ENCODE results near the gene SAFB2. TPM values are rescaled to one million over a fixed set of nuclear protein-coding genes. Genes with fewer than 3 reads are reported as not detected.

Gene SAFB2
- total RNA-seq, 4 donors from 2014 or later, result 64.0 to 283 (median 124) TPM

DNA sequence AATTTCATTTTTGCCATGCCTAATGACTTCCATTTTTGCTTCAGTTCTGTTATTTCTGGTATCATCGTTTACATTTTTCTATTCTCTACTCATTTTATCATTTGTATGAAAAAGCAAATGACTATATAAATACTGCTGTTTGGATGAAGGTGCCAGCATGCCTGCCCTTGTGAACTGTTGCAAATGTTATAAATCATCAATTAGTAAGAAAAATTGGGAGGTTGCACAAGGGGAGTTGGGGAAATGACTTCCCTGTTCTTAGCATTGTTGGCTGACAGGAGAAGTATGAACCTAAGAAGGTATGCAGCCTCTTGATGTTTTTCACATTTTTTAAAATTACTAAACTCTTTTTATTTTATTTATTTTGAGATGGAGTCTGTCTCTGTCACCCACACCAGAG is 15.4 kb upstream of the SAFB2 start:
- H3K4me1 ChIP-seq, result peaks cover 0 to 28% (median 4%) of the 10 kb centered on the region in 4 donors
- intact Hi-C loops (cut with DNase I; ENCODE audit: low total_unique reads), result no loop called here
- no peak overlapping the region for H3K27ac ChIP-seq
- H3K9me3 ChIP-seq, result no peaks in the 10 kb centered on the region
- no peaks in the 10 kb centered on the region for H3K27me3 ChIP-seq
- TF ChIP-seq, protein P1, sequence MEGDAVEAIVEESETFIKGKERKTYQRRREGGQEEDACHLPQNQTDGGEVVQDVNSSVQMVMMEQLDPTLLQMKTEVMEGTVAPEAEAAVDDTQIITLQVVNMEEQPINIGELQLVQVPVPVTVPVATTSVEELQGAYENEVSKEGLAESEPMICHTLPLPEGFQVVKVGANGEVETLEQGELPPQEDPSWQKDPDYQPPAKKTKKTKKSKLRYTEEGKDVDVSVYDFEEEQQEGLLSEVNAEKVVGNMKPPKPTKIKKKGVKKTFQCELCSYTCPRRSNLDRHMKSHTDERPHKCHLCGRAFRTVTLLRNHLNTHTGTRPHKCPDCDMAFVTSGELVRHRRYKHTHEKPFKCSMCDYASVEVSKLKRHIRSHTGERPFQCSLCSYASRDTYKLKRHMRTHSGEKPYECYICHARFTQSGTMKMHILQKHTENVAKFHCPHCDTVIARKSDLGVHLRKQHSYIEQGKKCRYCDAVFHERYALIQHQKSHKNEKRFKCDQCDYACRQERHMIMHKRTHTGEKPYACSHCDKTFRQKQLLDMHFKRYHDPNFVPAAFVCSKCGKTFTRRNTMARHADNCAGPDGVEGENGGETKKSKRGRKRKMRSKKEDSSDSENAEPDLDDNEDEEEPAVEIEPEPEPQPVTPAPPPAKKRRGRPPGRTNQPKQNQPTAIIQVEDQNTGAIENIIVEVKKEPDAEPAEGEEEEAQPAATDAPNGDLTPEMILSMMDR (IDR thresholded peaks at IDR 0.05), result no peak
- TF ChIP-seq POLR2A (IDR thresholded peaks at IDR 0.05) (no peak), EP300 (IDR thresholded peaks at IDR 0.05; ENCODE audit: low read depth) (no peak), POLR2AphosphoS5 (IDR thresholded peaks at IDR 0.05) (no peak)
- WGBS, 2 donors (ENCODE audit: low coverage in 1 of 2), result 41 to 78% methylated on average over 1 of the region's 1 CpG
- H3K4me3 ChIP-seq, result no peak overlapping the region
- no peak for DNase-seq
- H3K36me3 ChIP-seq, result peaks cover 0 to 17% (median 2%) of the 10 kb centered on the region in 4 donors
- in situ Hi-C loops (cut with MboI; ENCODE audit: low pct_ligation_motif_present in 1 of 4, low pct_unique_long_range_greater_than_20kb in 1 of 4, low sequenced_read_pairs in 3 of 4), result no loop called here

DNA sequence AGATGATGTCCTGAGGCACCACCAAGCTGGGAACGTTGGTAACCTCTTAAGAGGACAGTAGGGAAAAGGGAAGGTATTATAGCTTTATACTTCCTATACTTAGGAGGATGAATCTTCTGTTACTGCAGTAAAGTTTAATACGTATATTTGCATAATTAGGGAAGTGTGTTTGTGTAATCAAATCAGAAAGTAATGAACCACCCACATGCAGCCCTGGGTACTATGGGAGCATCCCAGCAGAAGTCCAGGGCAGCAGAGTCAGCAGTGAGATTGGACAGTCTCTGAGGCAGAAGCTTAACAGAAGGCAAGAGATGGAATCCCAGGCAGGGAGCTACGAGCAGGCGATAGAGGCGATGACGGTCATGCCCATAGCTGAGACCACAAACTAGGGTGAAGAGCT is 12.9 kb upstream of the SAFB2 start:
- Histone ChIP-seq H3K4me3 (no peak overlapping the region), H3K36me3 (no peaks in the 10 kb centered on the region), H3K27me3 (no peaks in the 10 kb centered on the region), H3K9me3 (no peaks in the 10 kb centered on the region), H3K27ac (no peak overlapping the region), H3K4me1 (peaks cover 15 to 50% (median 19%) of the 10 kb centered on the region in 4 donors)
- no peak for DNase-seq
- TF ChIP-seq EP300 (IDR thresholded peaks at IDR 0.05; ENCODE audit: low read depth), result no peak
- TF ChIP-seq POLR2AphosphoS5 (IDR thresholded peaks at IDR 0.05), result no peak
- TF ChIP-seq, protein P1 (IDR thresholded peaks at IDR 0.05), result no peak
- in situ Hi-C loops (cut with MboI; ENCODE audit: low pct_ligation_motif_present in 1 of 4, low pct_unique_long_range_greater_than_20kb in 1 of 4, low sequenced_read_pairs in 3 of 4) (no loop called here), intact Hi-C loops (cut with DNase I; ENCODE audit: low total_unique reads) (no loop called here)
- WGBS, 2 donors (ENCODE audit: low coverage in 1 of 2), result 75 to 83% methylated on average over 2 to 6 of the region's 6 CpGs

DNA sequence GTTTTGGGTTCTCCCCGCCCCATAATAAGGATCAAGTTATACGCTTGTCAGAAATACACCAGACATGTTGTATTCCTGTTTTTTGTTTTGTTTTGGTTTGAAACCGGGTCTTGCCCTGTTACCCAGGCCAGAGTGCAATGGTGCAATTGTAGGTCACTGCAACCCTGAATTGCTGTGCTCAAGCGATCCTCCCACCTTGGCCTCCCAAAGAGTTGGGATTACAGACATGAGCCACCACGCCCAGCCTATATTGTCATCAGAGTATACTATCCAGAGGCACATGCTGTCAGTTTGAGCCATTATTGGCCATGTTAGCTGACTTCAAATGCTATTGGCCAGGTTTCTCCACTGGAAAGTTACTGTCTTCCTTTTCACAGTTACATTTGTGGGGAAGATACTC is 10.1 kb upstream of the SAFB2 start:
- DNase-seq, result peak; percentile 21
- Histone ChIP-seq H3K9me3 (no peaks in the 10 kb centered on the region), H3K4me1 (peaks cover 20 to 67% (median 36%) of the 10 kb centered on the region in 4 donors), H3K4me3 (no peak overlapping the region), H3K27me3 (no peaks in the 10 kb centered on the region), H3K36me3 (peaks cover 0 to 15% (median 2%) of the 10 kb centered on the region in 4 donors), H3K27ac (peak overlapping the region in 2 of 4 donors; percentile 5 to 61)
- in situ Hi-C loops (cut with MboI; ENCODE audit: low pct_ligation_motif_present in 1 of 4, low pct_unique_long_range_greater_than_20kb in 1 of 4, low sequenced_read_pairs in 3 of 4), result no loop called here
- WGBS, 2 donors (ENCODE audit: low coverage in 1 of 2), result 81 to 84% methylated on average over 3 to 5 of the region's 5 CpGs
- intact Hi-C loops (cut with DNase I; ENCODE audit: low total_unique reads), result no loop called here
- TF ChIP-seq, protein P1 (IDR thresholded peaks at IDR 0.05), result no peak
- TF ChIP-seq POLR2A (IDR thresholded peaks at IDR 0.05) (no peak), EP300 (IDR thresholded peaks at IDR 0.05; ENCODE audit: low read depth) (no peak), POLR2AphosphoS5 (IDR thresholded peaks at IDR 0.05) (no peak)

DNA sequence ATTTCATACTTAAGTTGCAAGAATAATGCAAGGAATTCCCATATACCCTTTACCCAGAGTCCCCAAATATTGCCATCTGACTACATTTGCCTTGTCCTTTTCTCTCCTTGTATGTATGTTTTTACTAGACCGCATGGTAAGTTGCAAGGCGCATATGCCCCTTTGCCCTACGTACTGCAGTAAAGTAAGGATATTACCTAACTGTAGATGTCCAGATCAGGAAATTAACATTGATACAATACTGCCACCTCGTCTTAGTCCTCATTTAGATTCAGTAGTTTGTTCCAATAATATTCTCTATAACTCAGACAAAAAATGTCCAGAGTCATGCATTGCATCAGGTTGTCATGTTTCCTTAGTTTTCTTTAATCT is 9.7 kb upstream of the SAFB2 start:
- intact Hi-C loops (cut with DNase I; ENCODE audit: low total_unique reads) (no loop called here), in situ Hi-C loops (cut with MboI; ENCODE audit: low pct_ligation_motif_present in 1 of 4, low pct_unique_long_range_greater_than_20kb in 1 of 4, low sequenced_read_pairs in 3 of 4) (no loop called here)
- Histone ChIP-seq H3K27me3 (no peaks in the 10 kb centered on the region), H3K4me3 (no peak overlapping the region), H3K4me1 (peaks cover 22 to 68% (median 40%) of the 10 kb centered on the region in 4 donors), H3K36me3 (peaks cover 0 to 20% (median 4%) of the 10 kb centered on the region in 4 donors), H3K9me3 (no peaks in the 10 kb centered on the region), H3K27ac (peak overlapping the region in 3 of 4 donors; percentile 30 to 61 (median 31))
- 75 to 77% methylated on average over 4 of the region's 4 CpGs for WGBS, 2 donors (ENCODE audit: low coverage in 1 of 2)
- TF ChIP-seq POLR2AphosphoS5 (IDR thresholded peaks at IDR 0.05) (no peak), POLR2A (IDR thresholded peaks at IDR 0.05) (no peak), EP300 (IDR thresholded peaks at IDR 0.05; ENCODE audit: low read depth) (no peak)
- TF ChIP-seq, protein P1 (IDR thresholded peaks at IDR 0.05), result no peak
- DNase-seq, result no peak
